Esophagus muscularis mucosa (tissue), 3 donors: ENCODE results near the gene PRDM1.

ENCODE experiments used
- POLR2A ChIP-seq: fragments of 450-650 bp; IDR thresholded peaks from one replicate; pipeline ENCODE4 v1.6.1; 2017; ENCODE audit warnings: antibody characterized with exemption, moderate library complexity, mild to moderate bottlenecking, low read depth
- POLR2AphosphoS5 ChIP-seq, 2 donors: sonication (generic); formaldehyde crosslinking; IDR thresholded peaks; one replicate each; pipeline ENCODE4 v1.6.1; 2017; ENCODE audit warnings: antibody characterized with exemption in 2 of 2
- TF ChIP-seq, protein P1 (sequence below), 3 experiments: fragments of 200-600 bp in 2 of 3; fragments of 450-650 bp in 1 of 3; sonication (generic) in 2 of 3; IDR thresholded peaks; one replicate each; pipeline ENCODE4 v1.5.1; 2017 to 2019; ENCODE audit warnings: antibody characterized with exemption in 3 of 3, mild to moderate bottlenecking in 2 of 3, moderate library complexity in 1 of 3

DNA sequence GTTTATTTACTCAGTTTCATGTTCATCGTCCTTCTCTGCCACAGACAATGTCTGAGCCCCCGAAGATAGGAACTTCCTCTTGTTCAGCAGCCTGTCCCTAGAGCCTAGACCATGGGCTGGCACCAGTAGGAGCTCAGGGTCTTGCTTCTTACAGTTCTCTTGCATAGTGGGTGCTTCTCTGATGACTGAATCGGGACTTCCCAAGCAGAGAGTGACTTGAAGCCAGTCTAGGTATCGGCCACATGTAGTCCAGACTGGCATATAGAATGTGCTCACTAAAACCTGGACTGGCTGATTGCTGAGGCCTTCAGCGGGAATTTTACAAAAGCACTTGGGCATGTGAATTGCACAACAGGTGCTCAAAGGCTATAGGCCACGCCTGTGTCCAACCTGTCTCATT, 52.0 kb downstream of the PRDM1 start:
- TF ChIP-seq, protein P1, sequence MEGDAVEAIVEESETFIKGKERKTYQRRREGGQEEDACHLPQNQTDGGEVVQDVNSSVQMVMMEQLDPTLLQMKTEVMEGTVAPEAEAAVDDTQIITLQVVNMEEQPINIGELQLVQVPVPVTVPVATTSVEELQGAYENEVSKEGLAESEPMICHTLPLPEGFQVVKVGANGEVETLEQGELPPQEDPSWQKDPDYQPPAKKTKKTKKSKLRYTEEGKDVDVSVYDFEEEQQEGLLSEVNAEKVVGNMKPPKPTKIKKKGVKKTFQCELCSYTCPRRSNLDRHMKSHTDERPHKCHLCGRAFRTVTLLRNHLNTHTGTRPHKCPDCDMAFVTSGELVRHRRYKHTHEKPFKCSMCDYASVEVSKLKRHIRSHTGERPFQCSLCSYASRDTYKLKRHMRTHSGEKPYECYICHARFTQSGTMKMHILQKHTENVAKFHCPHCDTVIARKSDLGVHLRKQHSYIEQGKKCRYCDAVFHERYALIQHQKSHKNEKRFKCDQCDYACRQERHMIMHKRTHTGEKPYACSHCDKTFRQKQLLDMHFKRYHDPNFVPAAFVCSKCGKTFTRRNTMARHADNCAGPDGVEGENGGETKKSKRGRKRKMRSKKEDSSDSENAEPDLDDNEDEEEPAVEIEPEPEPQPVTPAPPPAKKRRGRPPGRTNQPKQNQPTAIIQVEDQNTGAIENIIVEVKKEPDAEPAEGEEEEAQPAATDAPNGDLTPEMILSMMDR (IDR thresholded peaks at IDR 0.05): no peak
- no peak for TF ChIP-seq POLR2A
- no peak for TF ChIP-seq POLR2AphosphoS5 (IDR thresholded peaks at IDR 0.05)
